Stimulated activated CD8-positive, alpha-beta memory T cell treated with anti-CD3 and anti-CD28 coated beads, Interleukin-7, amount 100 ng/mL, for 4 hours (primary cell): ENCODE measurements around the gene C1QTNF6.

Source experiments
- DNase-seq, 2 donors: peaks; one replicate each; pipeline ENCODE4 v3.0.0-alpha.2; 2020; ENCODE audit warnings: low read depth in 2 of 2

C1QTNF6 gene

DNA sequence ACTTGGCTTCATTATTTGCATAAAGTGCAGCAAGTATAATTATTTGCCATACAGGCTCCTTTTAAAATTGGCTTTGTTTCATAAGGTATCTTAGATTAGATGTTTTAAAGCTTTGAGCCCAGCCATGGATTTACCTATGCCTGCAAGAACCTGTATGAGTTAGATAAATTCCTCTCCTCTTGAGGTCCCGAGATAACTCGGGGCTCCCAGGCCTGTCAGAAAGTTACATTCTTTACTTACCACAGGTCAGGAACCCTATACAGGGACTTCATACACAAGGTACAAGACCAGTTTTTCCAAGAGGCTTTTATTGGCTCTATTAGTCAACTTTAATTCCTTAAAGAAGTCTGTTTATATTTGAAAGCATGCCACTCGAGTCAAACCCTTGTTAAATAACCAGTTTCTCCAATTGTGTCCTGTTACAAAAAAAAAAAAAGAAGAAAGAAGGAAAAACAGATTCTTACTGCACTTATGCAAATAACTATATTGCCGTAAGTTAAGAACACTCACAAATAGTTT, 2.3 kb upstream of the C1QTNF6 start:
- no peak for DNase-seq

DNA sequence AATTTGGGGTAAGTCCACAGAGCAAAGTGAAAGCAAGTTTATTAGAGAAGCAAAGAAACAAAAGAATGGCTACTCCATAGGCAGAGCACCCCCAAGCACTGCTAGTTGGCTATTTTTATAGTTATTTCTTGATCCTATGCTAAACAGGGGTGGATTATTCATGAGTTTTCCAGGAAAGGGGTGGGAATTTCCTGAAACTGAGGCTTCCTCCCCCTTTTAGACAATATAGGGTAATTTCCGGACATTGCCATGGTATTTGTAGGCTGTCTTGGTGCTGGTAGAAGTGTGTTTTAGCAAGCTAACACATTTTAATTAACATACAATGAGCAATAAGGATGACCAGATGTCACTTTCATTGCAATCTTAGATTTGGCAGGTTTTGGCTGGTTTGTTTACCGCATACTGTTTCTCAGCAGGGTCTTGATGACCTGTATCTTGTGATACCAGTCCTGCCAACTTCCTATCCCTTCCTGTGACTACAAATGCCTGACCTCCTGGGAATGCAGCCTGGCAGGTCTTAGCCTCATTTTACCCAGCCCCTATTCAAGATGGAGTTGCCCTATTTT, 937 bp upstream of the C1QTNF6 start:
- DNase-seq: no peak

DNA sequence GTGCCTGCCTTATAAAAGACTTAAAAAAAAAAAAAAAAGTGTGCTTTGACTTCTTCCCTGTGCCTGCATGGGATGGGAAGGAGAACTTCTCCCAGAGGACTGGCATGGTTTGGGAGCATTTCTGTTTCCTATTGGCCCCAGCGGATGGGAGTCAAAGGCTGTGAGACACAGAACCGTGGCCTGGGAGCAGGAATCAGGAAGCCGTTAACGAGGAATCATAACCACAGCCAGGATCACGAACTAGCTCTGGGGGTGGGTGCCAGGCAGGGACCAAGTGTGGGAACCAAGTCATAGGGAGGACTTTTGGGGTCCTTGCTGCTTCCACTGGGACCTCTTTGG, 526 bp downstream of the C1QTNF6 start:
- no peak for DNase-seq

DNA sequence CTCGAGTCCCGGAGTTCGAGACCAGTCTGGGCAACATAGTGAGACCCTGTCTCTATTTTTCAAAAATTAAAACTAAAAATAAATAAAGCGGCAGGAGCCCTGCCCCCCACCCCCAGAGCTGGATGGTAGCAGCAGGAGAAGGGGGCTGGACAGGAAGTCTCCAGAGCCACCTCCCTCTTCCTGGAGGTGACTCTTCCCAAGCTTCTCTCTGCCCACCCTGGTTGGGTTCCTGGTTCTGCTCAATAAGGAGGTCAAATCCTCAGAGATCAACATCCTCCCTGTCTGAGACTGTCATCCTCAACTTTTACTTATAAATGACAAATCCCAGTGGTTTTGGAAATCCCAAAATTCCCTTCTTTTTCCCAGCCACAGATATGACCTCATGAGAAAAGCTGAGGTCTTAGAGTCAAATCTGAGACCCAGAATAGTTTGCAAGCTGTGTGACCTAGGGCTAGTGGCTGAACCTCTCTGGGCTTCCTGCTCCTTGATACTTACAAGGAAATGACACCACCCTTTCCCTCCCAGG, 987 bp downstream of the C1QTNF6 start:
- DNase-seq: no peak

DNA sequence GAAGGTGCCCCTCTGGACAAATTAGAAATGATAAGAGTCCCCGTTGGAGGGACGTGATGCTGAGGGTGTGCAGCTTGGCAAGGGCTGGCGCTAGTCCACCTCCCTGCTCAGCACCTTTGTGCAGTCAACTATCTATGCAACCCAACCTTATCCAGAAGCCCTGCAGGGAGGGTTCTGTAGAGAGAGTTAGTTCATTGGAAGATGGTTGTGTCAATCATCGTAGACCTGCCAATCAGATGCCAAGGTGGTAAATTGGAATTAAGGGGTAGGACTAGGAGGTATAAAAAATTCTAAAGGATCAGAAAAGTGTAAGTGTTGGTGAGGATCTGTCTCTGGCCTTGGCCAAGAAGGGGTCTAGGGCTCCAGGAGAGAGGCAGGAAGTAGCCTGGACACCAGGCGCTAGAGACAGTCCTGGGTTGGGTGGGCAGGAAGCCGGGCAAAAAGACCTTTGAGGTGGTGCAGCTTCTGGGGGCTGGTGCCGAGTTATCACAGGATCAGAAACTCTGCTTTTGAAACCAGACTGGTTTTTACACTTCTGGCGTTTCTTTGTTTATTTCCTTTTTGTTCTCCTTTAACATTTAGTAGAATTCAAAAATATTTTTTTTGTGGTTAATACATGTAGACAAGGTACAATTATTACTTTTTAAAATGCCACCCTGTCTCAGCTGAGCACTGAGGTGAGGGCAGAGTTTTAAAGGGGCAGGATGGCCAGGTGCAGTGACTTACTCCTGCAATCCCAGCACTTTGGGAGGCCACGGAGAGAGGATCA, 1.6 kb downstream of the C1QTNF6 start:
- DNase-seq: peak in 1 of 2 donors; percentile 42

DNA sequence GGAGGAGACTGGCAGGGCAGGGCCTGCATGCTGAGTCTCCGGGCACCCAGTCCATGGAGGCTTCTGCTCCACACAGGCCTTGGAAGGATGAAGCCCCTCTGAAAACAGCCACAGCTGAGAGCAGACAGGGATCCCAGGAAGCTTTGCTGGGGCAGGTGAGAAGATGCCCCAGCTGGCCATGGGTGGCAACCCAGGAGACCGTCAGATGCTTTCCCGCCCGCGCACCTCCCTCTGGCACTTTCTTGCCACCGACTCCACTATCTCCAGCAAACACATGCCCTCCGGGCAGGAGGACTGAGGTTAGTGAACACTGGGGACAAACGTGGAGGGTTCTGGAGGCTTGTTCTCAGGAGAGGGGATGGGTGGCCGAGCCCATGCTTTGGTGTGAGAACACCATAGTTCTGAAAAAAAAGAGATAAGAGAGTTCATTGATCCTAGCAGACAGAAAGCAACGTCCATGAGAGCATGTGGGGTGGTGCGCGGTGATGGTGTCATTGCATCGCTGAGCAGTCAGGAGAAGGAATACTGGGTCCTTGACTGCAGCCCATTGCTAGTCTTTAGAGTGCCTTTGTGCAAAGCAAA, 2.3 kb downstream of the C1QTNF6 start:
- DNase-seq: no peak

DNA sequence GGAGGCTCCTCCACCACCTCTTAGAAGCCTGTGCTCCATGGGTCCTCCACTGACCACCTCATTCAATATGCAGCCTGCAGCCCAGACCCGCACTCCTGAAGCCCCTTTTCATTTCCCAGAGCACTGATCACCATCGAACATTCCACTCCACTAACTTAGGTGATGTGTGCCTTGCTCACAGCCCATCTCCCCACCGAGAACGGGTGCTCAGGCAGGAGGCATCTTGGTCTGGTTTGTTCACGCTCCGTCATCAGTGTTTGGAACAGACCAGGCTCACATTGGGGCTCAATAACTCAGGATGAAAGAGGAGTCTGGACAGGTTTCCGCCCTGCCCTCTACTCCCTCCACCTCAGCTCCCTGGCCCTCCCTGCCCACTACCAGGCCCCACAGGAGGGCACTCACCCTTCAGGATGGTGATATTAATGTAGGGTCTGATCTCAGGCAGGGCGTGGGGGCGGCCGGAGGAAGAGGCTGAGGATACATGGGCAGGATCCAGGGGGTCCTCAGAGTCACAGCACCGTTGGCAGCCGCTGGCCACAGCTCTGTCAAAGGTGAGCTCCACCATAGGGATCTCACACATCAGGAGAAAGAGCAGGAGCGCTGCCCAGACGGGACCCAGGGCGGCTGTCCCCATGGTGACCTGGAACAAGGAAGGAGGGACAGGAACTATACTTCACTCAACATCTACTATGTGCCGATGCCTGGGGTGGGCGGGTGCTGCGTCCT, 3.1 kb downstream of the C1QTNF6 start:
- DNase-seq: no peak

DNA sequence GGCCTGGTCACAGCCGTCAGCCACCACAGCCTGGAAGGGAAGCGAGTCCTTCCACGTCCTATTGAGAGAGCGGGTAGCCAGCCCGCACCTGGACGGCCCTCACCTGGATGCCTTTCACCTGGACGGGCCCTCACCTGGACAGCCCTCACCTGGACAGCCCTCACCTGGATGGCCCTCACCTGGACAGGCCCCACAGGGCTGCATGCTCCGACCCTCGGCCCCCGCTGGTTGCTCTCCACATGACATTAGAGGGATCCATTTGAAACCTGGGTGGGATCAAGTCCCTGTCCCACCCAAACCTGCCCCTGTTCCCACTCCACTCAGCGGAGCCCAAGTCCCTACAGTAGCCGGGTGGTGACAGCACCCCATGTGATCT, 3.7 kb downstream of the C1QTNF6 start:
- no peak for DNase-seq

DNA sequence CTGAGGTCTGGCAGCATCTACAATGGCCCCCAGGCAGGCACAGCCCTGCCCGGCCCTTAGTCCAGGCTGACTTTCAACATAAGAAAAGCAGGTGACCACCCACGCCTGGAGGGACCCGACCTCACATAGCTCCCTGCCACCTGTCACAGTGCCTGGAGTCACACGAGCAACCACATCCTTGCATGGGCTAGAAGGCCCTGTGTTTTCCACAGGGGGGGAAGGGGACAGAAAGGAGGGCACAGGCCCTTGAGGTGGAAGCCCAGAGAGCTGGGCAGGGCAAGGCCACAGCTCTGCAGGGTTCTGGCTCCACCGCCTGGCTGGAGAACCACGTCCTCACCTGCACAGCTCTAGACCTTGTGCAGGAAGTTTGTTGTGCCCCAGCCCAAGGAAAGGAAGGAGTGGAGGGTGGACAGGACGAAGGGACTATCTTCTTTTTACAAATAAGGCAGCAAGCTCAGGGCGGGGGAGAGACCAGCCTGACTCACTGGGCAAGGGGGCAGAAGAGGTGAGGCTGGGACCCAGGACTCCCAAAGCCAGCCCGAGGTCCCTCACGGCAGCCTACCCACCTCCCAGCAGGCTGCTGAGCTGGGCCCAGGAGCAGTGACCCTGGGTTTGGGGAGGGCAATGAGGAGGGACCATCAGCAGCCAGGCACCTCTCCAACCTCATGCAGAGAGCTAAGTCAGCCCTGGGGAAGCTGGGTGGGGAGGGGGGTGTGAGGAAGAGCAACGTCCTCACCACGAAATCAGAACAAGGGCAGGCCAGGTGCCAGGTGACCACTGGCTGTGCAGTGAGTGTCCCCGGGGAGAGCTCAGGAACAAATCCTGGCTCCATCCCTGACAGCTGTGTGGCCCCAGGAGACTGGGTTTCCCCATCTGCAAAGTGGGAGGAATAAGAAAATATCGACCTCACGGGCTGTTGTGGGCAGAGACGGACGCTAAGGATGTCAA, 4.3 kb downstream of the C1QTNF6 start:
- DNase-seq: no peak

DNA sequence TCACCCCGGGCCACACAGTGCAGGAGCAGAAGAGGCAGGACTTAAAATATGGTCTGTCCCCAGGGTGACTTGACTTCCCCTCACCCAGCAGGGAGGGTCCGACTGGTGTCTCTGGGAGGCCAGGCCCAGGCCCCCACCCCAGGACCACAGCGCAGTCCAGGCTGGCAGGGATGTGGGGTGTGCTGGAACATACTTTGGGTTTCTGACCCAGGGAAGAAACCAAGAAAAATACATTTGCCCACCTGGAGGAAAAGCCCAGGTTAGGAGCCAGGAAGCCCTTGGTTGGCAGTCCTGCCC, 5.2 kb downstream of the C1QTNF6 start:
- DNase-seq: no peak

DNA sequence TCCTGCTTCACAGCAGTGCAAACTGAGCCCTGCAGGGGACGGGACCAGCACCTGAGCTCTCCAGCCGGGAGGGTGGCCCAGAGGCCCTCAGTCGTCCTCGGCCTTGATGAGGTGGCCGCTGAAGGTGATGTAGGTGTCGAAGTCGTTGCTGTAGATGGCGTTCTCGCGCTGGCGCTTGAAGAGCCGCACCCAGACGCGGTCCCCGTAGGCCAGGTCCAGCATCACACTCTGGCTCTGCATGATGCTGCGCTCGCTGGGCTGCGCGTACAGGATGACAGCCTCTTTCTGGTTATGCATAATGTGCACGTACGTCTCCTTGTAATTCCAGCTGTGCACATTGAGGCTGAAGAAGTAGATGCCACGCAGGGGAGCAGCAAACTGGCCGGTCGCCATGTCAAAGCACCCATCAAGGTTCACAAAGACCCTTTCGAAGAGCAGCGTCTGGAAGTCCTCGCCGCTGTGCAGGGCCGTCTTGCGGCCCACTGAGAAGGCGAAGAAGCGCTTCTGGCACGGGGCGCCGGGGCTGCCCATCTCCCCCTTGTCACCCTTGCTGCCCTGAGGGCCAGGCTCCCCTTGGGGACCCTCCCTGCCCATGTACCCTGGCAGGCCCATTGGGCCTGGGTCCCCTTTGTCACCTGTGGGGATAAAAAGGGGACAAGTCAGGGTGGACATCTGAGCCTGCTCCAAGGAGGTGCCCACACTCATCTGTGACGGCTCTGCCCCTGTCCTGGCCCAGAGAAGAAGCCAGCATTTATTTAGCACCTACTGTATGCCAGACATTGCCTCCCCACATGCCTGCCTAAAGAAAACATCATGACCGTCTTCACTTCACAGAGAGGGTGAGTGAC, 5.7 kb downstream of the C1QTNF6 start:
- no peak for DNase-seq

DNA sequence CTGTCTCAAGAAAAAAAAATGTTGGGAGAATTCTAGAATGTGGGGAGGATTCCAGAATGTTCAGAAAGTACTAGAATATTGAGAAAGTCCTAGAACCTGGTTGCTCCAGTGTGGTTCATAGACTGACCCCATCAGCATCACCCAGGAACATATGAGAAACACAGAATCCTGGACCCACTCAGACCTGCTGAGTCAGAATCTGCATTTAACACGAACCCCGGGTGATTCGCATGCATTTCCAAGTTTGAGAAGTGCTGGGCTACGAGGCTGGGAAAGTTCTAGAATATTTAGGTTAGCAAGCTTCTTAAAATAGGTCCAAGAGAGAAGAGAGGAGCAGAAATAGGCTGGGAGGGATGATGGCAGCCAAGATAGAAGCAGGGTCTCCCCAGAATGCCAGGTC, 6.4 kb downstream of the C1QTNF6 start:
- DNase-seq: no peak

DNA sequence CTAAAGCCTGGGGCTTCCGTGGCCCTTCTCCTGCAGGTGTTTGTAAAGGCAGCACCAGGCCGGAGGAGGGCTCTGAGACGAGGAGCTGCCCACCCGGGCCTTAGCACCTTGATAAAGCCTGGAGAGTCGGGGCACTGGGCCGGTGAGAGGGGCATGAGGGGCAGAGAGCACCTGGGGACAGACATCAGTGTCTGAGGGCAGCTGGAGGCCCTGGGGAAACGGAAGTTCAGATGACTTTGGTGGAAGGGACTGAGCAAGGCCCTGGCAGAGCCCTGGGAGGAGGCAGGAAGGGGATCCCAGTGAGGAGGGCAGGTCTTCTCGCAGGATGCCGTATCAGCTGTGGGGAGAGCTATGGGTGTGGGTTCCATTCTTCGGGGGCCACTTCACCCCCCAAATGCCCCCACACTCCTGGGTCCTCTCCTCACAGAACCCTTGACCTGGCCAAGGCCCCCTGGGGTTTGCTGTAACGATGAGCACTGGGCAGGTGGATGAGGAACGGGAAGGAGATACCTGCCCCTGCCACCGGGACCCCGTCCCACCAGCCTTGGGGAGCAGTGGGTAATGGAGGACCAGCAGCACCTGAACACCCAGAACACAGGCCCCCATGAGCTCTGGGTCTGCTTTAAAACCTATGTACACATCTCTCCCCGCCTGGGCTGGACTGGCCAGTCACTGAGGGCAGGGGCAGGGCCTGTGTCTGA, 7.4 kb downstream of the C1QTNF6 start:
- no peak for DNase-seq

DNA sequence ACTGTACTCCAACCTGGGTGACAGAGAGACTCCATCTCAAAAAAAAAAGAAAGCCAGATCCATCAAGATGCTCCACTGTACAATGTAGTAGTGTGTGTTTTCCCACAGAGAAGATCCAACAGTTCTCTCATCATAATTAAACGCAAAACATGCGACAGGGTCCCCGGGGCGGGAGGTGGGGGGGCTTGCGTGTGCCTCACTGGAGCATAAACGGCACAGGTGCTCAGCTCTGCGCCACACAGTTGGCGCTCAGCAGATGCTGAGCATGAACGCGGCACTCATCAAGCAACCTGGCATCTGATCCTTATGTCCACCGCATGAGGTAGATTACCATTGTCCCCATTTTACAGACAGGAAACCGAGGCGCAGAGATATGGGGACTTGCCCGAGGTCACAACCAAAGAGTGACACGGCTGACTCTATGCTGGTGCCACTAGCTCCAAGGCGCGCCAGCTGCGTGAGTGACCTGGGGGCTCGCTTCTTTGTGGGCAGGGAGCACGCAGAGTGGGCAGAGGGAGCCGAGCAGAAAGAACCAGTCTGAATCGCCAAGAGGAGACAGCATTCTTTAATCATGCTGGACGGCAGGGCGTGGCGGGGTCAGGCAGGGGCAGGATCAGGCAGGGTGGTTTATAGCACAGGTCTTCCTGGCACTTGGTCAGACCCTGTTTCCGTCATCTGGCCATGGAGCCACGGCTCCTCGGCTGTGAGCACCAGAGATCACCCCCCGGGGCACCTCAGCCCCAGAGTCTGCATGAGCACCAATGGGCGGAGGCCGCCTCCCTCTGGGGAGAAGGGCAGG, 8.2 kb downstream of the C1QTNF6 start:
- no peak for DNase-seq

DNA sequence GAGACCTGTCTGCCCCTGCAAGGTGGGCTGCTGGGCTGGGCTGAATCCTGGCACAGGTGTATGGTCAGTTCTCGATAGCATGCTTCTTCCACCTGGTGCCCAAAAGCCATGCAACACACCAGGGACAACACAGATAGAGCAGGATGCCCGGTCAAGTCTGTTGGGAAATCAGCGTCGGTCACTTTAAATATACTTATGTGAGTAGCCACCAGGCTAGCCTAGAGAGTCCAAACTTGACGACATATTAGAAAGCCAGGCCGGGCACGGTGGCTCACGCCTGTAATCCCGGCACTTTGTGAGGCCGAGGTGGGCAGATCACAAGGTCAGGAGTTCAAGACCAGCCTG, 8.9 kb downstream of the C1QTNF6 start:
- DNase-seq: no peak

DNA sequence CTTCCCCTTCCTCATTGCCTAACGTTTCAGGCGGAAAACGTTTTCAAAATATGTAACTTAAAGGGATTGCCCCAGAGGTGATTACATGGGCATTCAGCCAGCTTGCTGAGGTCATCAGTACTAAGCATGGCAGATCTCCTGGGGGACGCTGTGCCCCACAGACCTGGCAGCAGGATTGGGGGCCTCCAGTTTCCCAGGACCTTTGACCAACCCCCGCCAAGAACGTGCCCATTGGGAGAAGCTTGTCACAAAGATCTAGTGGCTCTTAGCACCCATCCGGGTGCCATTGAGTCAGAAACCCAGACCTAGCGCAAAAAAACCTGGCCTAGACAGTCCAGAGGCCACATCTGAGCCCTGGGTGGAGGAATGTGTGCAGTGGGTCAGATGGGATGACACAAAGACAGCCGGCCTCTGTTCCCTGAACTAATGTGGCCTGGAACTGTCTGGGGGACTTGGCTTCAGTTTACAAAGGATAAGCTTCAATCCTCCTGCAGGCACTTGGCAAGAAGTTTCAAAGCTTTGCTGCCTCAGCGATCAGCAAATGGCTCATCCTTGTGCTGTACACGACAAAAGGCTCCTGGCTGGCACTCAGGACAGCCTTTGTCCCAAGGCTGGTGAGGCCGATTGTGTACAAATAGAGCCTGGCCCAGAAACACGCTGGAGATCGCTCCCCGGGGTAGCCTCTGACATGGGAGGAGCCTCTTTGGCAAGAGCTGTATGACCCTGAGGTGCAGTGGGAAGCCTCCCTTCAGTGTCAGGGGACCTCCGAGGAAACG, 9.5 kb downstream of the C1QTNF6 start:
- DNase-seq: no peak

DNA sequence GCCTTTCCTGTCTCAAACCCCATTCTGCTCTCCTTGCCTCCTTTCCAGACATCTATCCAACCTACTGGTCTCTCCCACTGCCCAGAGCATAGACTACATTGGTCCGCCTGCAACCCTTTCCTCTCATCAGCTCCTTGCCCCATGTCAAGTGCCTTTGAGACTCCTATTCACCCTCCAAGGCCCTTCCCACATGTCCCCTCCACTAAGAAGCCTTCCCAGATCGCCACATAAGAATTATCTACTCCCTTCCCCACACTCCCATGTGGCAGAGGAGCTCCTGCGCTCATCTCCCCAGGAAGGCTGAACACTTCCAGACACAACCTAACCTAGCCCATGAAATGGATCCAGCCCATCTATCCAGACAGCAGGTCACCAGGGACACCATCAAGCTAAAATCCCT, 10.3 kb downstream of the C1QTNF6 start:
- DNase-seq: no peak

DNA sequence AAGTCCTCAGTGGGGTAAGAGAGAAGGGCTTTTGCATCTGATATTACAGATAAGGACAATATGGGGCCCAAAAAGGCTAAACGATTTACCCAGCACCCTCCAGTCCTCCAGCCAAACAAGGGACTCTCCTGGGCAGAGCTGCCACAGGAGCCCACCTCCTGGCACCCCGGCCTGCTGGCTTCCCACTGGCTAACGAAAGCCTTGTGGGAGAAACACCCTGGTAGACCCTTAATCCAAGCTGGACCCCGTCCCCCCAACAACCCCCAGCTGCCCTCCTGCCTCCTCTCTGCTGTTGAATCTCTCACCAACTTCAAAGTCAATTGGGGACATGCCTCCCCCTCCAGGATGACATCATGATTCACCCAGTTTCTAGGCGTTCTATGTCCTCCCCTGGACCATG, 10.8 kb downstream of the C1QTNF6 start:
- no peak for DNase-seq
